ENCODE measurements around the gene SLAIN1. TPM values are rescaled to one million over a fixed set of nuclear protein-coding genes. Genes with fewer than 3 reads are reported as not detected.

The SLAIN1 gene
- total RNA-seq, 1 donor from 2014 or later = 16.4 TPM

DNA sequence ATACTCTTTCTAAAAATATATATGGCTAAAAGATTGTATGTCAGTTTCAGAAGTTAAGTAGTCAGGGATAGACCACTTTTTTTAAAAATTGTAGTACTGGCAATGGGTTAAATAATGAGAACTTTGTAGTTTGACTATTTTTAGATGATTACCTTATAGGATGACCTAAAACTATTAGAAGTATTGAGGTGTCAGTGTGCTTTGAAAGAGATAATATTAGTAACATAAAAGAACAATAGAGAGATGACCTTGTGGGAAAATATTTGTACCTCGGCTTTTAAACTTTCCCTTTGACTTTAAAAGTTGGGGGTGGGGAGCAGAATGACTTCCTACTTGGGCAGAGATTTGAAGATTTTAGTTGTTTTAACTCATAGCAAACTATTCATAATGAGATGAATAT is 48.3 kb downstream of the SLAIN1 start:
- Histone ChIP-seq H3K36me3 (peaks cover 3% of the 10 kb centered on the region), H3K4me1 (no peaks in the 10 kb centered on the region), H3K9me3 (no peaks in the 10 kb centered on the region), H3K27me3 (ENCODE audit: low read depth) (no peaks in the 10 kb centered on the region), H3K4me3 (no peak overlapping the region), H3K27ac (no peak overlapping the region)
- intact Hi-C loops (cut with DNase I) = loop anchor here (10.0 kb wide), 1 partner anchor 151 kb away; no protein-coding TSS in a partner anchor
- no peak for DNase-seq
- ATAC-seq = no peak
- TF ChIP-seq, protein P1, sequence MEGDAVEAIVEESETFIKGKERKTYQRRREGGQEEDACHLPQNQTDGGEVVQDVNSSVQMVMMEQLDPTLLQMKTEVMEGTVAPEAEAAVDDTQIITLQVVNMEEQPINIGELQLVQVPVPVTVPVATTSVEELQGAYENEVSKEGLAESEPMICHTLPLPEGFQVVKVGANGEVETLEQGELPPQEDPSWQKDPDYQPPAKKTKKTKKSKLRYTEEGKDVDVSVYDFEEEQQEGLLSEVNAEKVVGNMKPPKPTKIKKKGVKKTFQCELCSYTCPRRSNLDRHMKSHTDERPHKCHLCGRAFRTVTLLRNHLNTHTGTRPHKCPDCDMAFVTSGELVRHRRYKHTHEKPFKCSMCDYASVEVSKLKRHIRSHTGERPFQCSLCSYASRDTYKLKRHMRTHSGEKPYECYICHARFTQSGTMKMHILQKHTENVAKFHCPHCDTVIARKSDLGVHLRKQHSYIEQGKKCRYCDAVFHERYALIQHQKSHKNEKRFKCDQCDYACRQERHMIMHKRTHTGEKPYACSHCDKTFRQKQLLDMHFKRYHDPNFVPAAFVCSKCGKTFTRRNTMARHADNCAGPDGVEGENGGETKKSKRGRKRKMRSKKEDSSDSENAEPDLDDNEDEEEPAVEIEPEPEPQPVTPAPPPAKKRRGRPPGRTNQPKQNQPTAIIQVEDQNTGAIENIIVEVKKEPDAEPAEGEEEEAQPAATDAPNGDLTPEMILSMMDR (IDR thresholded peaks at IDR 0.05) = no peak

DNA sequence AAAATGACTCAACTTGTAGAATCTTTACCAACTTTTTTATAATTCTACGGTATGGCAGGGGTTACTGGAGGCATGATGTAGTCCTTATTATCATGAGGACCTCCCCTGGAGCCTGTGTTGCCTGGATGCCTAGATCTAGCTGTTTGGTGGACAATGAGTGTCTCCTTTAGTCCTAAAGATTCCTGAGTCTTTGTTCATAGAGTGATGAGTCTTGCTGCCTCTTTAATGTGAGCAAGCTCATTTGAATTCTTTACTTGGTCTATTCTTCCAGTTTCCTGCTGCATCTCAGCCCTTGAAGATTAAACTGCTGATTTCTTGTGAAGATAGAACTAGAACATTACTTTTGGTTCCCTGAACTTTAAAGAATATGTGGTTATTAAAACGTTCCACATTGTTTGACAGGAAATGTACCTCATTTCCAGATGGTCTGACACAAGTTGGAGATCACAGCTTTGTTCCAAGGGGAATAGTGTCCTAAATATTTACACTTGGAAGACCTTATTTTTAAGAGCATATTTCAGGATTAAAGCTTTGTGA is 51.9 kb downstream of the SLAIN1 start:
- Histone ChIP-seq H3K4me3 (no peak overlapping the region), H3K4me1 (peaks cover 5% of the 10 kb centered on the region), H3K27me3 (ENCODE audit: low read depth) (no peaks in the 10 kb centered on the region), H3K27ac (no peak overlapping the region), H3K36me3 (peaks cover 7% of the 10 kb centered on the region), H3K9me3 (no peaks in the 10 kb centered on the region)
- no peak for DNase-seq
- TF ChIP-seq, protein P1 (IDR thresholded peaks at IDR 0.05) = no peak
- no peak for ATAC-seq
- intact Hi-C loops (cut with DNase I) = loop anchor here (10.0 kb wide), 1 partner anchor 155 kb away; no protein-coding TSS in a partner anchor

DNA sequence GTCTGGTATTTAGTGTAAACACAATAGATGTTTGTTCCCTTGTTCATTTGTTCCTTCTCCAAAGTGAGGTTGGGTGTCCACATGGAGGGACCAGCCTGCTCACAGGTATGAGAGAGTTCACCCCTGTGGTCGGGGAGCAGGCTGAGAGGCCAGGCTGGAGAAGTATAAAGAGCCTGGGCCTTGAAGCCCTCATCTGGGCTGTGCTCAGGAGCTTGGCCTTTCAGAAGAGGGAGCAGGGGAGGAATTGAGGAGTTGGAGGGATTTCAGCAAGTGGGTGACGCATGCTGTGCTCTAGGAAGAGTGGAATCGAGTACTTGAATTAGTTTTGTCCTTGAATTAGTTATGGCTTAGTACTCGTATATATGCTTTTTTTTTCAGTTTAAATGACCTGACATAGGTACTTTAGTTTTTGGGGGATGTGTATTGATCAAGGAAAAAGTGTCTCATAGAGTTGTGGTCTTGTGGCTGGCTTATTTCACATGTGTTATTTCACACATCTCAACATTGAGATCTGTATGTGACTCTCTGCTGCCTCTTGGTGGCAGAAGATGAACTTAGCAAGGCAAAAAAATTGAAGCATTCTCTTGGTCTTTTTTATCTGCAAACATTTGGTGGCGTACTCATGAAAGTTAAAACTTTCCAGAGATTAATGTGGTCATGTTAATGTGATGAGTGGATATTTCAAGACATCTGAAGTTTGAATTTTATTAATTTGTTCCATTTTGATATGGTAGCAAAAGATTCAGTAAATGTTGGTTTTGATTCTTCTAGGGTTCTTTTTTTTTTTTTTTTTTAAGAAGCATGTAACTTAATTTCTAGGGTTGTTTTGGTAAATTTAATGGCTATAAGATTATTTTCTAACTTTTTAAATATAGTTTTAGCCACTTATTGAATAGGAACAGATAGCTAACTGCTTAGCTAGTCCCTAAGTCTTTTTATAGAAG is 54.3 kb downstream of the SLAIN1 start:
- Histone ChIP-seq H3K4me1 (peaks cover 5% of the 10 kb centered on the region), H3K27me3 (ENCODE audit: low read depth) (no peaks in the 10 kb centered on the region), H3K9me3 (no peaks in the 10 kb centered on the region), H3K27ac (peak overlapping the region; percentile 13), H3K36me3 (peaks cover 4% of the 10 kb centered on the region), H3K4me3 (no peak overlapping the region)
- intact Hi-C loops (cut with DNase I) = no loop called here
- TF ChIP-seq, protein P1 (IDR thresholded peaks at IDR 0.05) = peak; percentile 79
- DNase-seq (peak; percentile 42), ATAC-seq (peak; percentile 80 to 91)

DNA sequence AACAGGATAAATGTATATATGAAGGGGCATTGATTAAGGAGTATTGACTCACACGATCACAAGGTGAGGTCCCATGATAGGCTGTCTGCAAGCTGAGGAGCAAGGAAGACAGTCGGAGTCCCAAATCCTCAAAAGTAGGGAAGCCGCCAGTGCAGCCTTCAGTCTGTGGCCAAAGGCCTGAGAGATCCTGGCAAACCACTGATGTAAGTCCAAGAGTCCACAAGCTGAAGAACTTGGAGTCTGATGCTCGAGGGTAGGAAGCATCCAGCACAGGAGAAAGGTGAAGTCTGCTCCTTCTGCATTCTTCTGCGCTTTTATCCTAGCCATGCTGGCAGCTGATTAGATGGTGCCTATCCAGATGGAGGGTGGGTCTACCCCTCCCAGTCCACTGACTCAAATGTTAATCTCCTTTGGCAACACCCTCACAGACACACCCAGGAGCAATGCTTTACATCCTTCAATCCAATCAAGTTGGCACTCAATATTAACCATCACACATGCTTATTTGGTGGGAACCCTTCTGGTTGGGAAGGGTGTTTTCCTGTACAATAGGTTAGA is 55.1 kb downstream of the SLAIN1 start:
- H3K36me3 ChIP-seq = peaks cover 4% of the 10 kb centered on the region
- intact Hi-C loops (cut with DNase I) = no loop called here
- TF ChIP-seq, protein P1 (IDR thresholded peaks at IDR 0.05) = no peak
- no peak overlapping the region for H3K27ac ChIP-seq
- peaks cover 5% of the 10 kb centered on the region for H3K4me1 ChIP-seq
- peak in 1 of 2 donors; percentile 9 for ATAC-seq
- no peaks in the 10 kb centered on the region for H3K27me3 ChIP-seq (ENCODE audit: low read depth)
- H3K4me3 ChIP-seq = no peak overlapping the region
- DNase-seq = no peak
- H3K9me3 ChIP-seq = no peaks in the 10 kb centered on the region

DNA sequence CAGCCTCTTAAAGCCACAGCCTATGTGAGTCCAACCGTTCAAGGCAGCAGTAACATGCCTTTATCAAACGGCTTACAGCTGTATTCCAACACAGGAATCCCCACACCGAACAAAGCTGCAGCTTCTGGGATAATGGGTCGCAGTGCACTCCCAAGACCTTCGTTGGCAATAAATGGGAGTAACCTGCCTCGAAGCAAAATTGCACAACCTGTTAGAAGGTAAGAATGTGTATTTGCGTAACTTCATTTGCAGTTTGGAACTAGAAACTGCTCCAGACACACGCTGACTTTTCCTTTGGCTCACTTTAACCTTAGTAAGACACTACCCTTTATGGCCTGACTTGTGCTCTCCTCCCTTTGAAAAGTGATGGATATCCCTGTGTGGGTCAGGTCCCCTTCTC is 63.4 kb downstream of the SLAIN1 start:
- ATAC-seq (peak; percentile 52 to 76), DNase-seq (no peak)
- peaks cover 9% of the 10 kb centered on the region for H3K36me3 ChIP-seq
- H3K9me3 ChIP-seq = no peaks in the 10 kb centered on the region
- H3K4me1 ChIP-seq = no peaks in the 10 kb centered on the region
- intact Hi-C loops (cut with DNase I) = no loop called here
- no peak overlapping the region for H3K27ac ChIP-seq
- TF ChIP-seq, protein P1 (IDR thresholded peaks at IDR 0.05) = no peak
- no peaks in the 10 kb centered on the region for H3K27me3 ChIP-seq (ENCODE audit: low read depth)
- H3K4me3 ChIP-seq = no peak overlapping the region
